Brain microvascular endothelial cell (primary cell): ENCODE results near the gene SBSN.

Experiments used
- DNase-seq: peaks from one replicate; pipeline ENCODE4 v3.0.0-alpha.2; 2020
- H3K27ac ChIP-seq: fragments of 250-450 bp; sonication (Bioruptor Pico); 2 replicates; pipeline ENCODE4 v1.5.1; 2020; ENCODE audit warnings: mild to moderate bottlenecking, moderate library complexity
- H3K27me3 ChIP-seq: fragments of 250-450 bp; sonication (Bioruptor Pico); replicated peaks from 2 replicates; pipeline ENCODE4 v1.5.1; 2020; ENCODE audit warnings: mild to moderate bottlenecking
- H3K36me3 ChIP-seq: fragments of 250-450 bp; sonication (Bioruptor Pico); replicated peaks from 2 replicates; pipeline ENCODE4 v1.5.1; 2020; ENCODE audit warnings: mild to moderate bottlenecking
- H3K4me3 ChIP-seq: 2 replicates; pipeline ENCODE4 v1.5.1; 2011; ENCODE audit warnings: low read depth, mild to moderate bottlenecking, control low read depth, low read length, moderate library complexity
- in situ Hi-C: cut with HindIII; loops from 2 replicates; pipeline ENCODE4 v1.10.0; 2017; ENCODE audit warnings: low sequenced_read_pairs, low pct_ligation_motif_present
- TF ChIP-seq, protein P1 (sequence below): IDR thresholded peaks from 2 replicates; pipeline ENCODE4 v1.5.1; 2011; ENCODE audit warnings: low read depth, mild to moderate bottlenecking, moderate library complexity, low read length, control low read depth, inconsistent platforms; ENCODE audit errors: missing control alignments

Gene SBSN

GRCh38 chr19:35545001-35545854, 17.1 kb upstream of the SBSN start, which contains the start of gene TMEM147:
Gene TMEM147, plus strand, starts transcription at chr19:35545626. Its CDS starts 114 bp downstream, at chr19:35545740.
- TF ChIP-seq, protein P1, sequence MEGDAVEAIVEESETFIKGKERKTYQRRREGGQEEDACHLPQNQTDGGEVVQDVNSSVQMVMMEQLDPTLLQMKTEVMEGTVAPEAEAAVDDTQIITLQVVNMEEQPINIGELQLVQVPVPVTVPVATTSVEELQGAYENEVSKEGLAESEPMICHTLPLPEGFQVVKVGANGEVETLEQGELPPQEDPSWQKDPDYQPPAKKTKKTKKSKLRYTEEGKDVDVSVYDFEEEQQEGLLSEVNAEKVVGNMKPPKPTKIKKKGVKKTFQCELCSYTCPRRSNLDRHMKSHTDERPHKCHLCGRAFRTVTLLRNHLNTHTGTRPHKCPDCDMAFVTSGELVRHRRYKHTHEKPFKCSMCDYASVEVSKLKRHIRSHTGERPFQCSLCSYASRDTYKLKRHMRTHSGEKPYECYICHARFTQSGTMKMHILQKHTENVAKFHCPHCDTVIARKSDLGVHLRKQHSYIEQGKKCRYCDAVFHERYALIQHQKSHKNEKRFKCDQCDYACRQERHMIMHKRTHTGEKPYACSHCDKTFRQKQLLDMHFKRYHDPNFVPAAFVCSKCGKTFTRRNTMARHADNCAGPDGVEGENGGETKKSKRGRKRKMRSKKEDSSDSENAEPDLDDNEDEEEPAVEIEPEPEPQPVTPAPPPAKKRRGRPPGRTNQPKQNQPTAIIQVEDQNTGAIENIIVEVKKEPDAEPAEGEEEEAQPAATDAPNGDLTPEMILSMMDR: no peak
- Histone ChIP-seq H3K36me3 (peaks cover 2% of the 10 kb centered on the region), H3K27me3 (no peaks in the 10 kb centered on the region), H3K27ac (peak within 1 kb of the TSS; percentile 92), H3K4me3 (peak within 1 kb of the TSS; percentile 93)
- in situ Hi-C loops: no loop called here
- peak; percentile 79 for DNase-seq

- Histone ChIP-seq H3K4me3 (peak overlapping the region; percentile 93), H3K36me3 (peaks cover 2% of the 10 kb centered on the region), H3K27ac (no peak overlapping the region), H3K27me3 (no peaks in the 10 kb centered on the region)
- in situ Hi-C loops: no loop called here
- TF ChIP-seq, protein P1: no peak
- no peak for DNase-seq
Observed at GRCh38 chr19:35544110-35544802, 16.1 kb upstream of the SBSN start.

DNA sequence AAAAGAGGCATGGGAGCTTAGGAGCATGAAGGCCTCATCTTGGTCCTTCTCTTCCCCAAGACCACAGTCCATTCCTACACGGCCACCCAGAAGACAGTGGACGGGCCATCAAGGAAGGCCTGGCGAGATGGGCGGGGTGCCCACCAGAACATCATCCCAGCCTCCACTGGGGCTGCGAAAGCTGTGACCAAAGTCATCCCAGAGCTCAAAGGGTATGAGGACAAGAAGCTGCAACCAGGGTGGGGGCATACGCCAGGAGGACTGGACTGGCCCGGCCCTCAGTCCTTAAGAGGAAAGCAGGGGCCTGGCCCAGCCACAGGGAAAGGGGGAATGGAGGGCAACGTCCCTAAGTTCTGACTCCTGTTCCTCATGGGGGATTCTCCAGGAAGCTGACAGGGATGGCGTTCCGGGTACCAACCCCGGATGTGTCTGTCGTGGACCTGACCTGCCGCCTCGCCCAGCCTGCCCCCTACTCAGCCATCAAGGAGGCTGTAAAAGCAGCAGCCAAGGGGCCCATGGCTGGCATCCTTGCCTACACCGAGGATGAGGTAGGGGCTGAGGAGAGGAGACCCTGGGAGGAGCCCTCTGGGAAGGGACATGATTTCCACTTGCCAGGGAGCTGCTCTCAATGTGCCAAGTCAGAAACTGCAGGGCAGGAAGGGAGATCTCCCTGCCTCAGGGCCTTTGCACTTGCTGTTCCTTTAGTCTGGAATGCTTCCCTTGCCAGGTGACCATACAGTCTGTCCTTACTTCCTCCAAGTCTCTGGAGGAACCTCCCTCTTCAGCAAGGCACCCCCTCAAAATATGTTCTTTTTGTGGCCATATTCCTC, 15.4 kb upstream of the SBSN start:
- DNase-seq: no peak
- in situ Hi-C loops: no loop called here
- H3K27me3 ChIP-seq: no peaks in the 10 kb centered on the region
- no peak overlapping the region for H3K4me3 ChIP-seq
- TF ChIP-seq, protein P1: no peak
- no peak overlapping the region for H3K27ac ChIP-seq
- peaks cover 2% of the 10 kb centered on the region for H3K36me3 ChIP-seq

GRCh38 chr19:35542209-35542608, 14.1 kb upstream of the SBSN start:
- no peak for DNase-seq
- H3K27me3 ChIP-seq: no peaks in the 10 kb centered on the region
- no peak overlapping the region for H3K27ac ChIP-seq
- H3K4me3 ChIP-seq: no peak overlapping the region
- TF ChIP-seq, protein P1: no peak
- no peaks in the 10 kb centered on the region for H3K36me3 ChIP-seq
- in situ Hi-C loops: no loop called here

DNA sequence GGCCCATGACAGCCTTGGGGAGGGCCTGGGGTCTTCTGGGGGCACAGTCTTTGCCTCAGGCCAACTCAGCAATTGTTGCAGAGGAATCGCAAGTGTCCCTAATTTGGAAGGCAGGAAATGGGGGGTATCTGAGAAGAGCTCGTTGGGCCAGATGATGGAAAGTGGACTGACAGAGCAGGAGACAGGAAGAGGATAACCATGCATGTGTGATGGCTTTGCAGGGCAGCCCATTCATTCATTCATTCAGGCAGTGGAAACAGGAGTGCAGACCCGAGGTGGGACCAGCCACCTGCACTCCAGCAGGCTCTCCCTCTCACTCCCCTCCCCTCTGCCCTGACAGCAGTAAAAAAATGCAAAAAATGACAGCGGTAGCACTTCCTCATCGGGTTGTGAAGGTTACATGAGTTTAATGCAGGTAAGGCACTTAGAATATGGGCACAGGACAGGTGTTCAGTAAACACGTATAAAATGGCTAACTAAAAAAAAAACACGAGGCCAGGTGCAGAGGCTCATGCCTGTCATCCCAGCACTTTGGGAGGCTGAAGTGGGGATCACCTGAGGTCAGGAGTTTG, 12.3 kb upstream of the SBSN start:
- Histone ChIP-seq H3K4me3 (no peak overlapping the region), H3K27me3 (no peaks in the 10 kb centered on the region), H3K27ac (no peak overlapping the region), H3K36me3 (no peaks in the 10 kb centered on the region)
- in situ Hi-C loops: no loop called here
- TF ChIP-seq, protein P1: no peak
- DNase-seq: no peak
